Measurements from ENCODE around the gene BRCA2. TPM values are rescaled to one million over a fixed set of nuclear protein-coding genes. Genes with fewer than 3 reads are reported as not detected.
A peak's percentile ranks its signal among the peaks of the same experiment; 100 is the strongest.

BRCA2 gene
- total and polyA plus RNA-seq, 3 experiments from 2014 or later = 1.3 to 14.2 (median 12.6) TPM

DNA sequence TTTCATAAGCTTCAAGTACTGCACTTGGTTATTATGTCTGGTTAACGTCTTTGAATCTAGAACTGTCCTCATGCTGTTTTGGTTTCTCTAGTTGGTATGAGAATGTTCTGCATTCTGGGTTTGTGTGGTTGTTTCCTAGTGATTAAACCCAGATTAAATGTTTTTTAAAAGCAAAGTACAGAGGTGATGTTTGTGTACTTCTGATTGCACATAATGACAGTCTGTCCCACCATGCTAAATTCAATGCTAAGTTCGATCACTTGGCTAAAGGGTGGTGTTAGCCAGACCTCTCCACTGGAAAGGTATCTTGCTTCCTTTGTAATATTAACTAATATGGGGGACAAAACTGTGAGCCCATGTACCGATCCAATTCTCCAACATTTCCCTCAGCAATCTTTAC, 98.0 kb downstream of the BRCA2 start:
- Histone ChIP-seq H3K36me3 (ENCODE audit: insufficient read depth, low read length) (no peaks in the 10 kb centered on the region), H3K27me3 (ENCODE audit: insufficient read depth, low read length, poor library complexity, severe bottlenecking) (no peaks in the 10 kb centered on the region), H3K4me1 (ENCODE audit: insufficient read depth, low read length) (peaks cover 3% of the 10 kb centered on the region), H3K27ac (ENCODE audit: low read depth, low read length) (no peak overlapping the region), H3K4me3 (ENCODE audit: low read length) (no peak overlapping the region), H3K9me3 (ENCODE audit: low read length) (no peaks in the 10 kb centered on the region)
- Mint-ChIP-seq H3K9me3 (peaks cover 0 to 2% (median 0%) of the 10 kb centered on the region in 5 donors), H3K36me3 (peaks cover 6 to 48% (median 7%) of the 10 kb centered on the region in 3 donors), H3K27ac (peak overlapping the region in 1 of 8 donors; percentile 17), H3K4me3 (no peak overlapping the region), H3K4me1 (peaks cover 26 to 58% (median 31%) of the 10 kb centered on the region in 3 donors), H3K27me3 (peaks cover 0 to 2% of the 10 kb centered on the region in 2 donors)
- DNase-seq = no peak
- ChIA-PET CTCF (no interaction called here), POLR2A (no interaction called here)

DNA sequence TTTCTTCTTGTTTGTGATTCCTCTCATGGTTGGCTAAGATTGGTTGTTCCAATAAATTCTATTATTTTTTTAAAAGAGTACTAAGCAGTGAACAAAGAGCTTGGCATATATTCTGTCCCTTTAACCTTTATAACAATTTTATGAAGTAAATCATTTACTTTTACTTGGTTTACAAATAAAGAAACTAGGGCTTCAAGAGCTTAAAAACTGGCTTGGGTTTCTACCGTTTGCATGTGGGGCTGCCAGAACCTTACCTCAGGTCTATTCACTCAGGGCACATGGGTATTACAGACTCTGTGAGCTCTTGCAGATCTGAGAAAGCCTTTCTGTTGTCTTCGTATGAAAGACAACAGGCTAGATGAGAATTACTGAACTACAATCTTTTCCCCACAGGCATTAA, 99.3 kb downstream of the BRCA2 start:
- DNase-seq = no peak
- peaks cover 9 to 48% (median 11%) of the 10 kb centered on the region in 3 donors for H3K36me3 Mint-ChIP-seq
- no peak overlapping the region for H3K4me3 Mint-ChIP-seq
- ChIA-PET CTCF (interaction anchor here (1.1 to 1.6 kb wide), 2 partner anchors 9 to 17 kb away, joined by 4 to 7 read pairs; no protein-coding TSS in a partner anchor), POLR2A (no interaction called here)
- H3K27me3 ChIP-seq (ENCODE audit: insufficient read depth, low read length, poor library complexity, severe bottlenecking) = no peaks in the 10 kb centered on the region
- no peaks in the 10 kb centered on the region for H3K4me1 ChIP-seq (ENCODE audit: insufficient read depth, low read length)
- H3K4me3 ChIP-seq (ENCODE audit: low read length) = no peak overlapping the region
- peaks cover 0 to 2% of the 10 kb centered on the region in 2 donors for H3K27me3 Mint-ChIP-seq
- H3K27ac ChIP-seq (ENCODE audit: low read depth, low read length) = no peak overlapping the region
- peaks cover 20 to 51% (median 27%) of the 10 kb centered on the region in 3 donors for H3K4me1 Mint-ChIP-seq
- peaks cover 0 to 3% (median 2%) of the 10 kb centered on the region in 5 donors for H3K9me3 Mint-ChIP-seq
- peak overlapping the region in 1 of 8 donors; percentile 19 for H3K27ac Mint-ChIP-seq
- no peaks in the 10 kb centered on the region for H3K36me3 ChIP-seq (ENCODE audit: insufficient read depth, low read length)
- no peaks in the 10 kb centered on the region for H3K9me3 ChIP-seq (ENCODE audit: low read length)

DNA sequence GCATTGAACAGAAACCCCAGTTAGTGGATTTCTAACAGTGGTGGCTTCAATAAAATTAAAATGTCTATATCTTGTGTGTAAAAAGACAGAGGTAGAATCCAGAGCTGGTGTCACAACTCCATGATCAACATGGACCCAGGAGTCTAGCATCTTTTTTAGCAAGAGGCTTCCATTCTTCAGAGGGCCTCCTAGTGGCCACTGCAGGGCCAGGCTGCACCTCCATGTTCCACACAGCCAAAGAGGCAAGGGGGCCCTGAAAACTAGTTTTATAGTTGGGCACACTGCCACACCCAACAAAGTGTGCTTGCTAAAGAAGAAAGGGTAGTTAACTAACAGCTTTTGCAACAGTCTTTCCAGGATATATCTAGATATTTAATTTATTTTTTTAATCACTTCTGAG, 99.7 kb downstream of the BRCA2 start:
- Mint-ChIP-seq H3K27ac (peak overlapping the region in 1 of 8 donors; percentile 19), H3K27me3 (peaks cover 0 to 2% of the 10 kb centered on the region in 2 donors), H3K9me3 (peaks cover 0 to 3% (median 2%) of the 10 kb centered on the region in 5 donors), H3K4me1 (peaks cover 18 to 50% (median 24%) of the 10 kb centered on the region in 3 donors), H3K4me3 (no peak overlapping the region), H3K36me3 (peaks cover 13 to 48% (median 15%) of the 10 kb centered on the region in 3 donors)
- no peaks in the 10 kb centered on the region for H3K9me3 ChIP-seq (ENCODE audit: low read length)
- DNase-seq = no peak
- POLR2A ChIA-PET = interaction anchor here (0.7 kb wide), 1 partner anchor 100 kb away, joined by 3 read pairs; the partner anchor contains the start of genes BRCA2 and ZAR1L
- H3K4me1 ChIP-seq (ENCODE audit: insufficient read depth, low read length) = no peaks in the 10 kb centered on the region
- no peak overlapping the region for H3K4me3 ChIP-seq (ENCODE audit: low read length)
- peaks cover 4% of the 10 kb centered on the region for H3K36me3 ChIP-seq (ENCODE audit: insufficient read depth, low read length)
- no peaks in the 10 kb centered on the region for H3K27me3 ChIP-seq (ENCODE audit: insufficient read depth, low read length, poor library complexity, severe bottlenecking)
- CTCF ChIA-PET = interaction anchor here (1.6 kb wide), 1 partner anchor 9 kb away, joined by 7 read pairs; no protein-coding TSS in a partner anchor
- H3K27ac ChIP-seq (ENCODE audit: low read depth, low read length) = no peak overlapping the region

DNA sequence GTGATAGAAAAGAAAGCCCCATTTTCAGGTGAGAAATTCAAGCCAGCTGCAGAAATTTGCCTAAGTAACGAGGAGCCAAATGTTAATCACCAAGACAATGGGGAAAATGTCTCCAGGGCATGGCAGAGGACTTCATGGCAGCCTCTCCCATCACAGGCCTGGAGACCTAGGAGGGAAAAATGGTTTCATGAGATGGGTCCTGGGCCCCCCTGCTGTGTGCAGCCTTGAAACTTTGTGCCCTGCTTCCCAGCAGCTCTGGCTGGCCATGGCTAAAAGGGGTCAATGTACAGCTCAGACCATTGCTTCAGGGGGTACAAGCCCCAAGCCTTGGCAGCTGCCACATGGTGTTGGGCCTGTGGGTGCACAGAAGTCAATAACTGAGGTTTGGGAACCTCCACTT, 102.7 kb downstream of the BRCA2 start:
- Mint-ChIP-seq H3K4me3 (no peak overlapping the region), H3K27ac (peak overlapping the region in 2 of 8 donors; percentile 22 to 68), H3K36me3 (peaks cover 15 to 49% (median 25%) of the 10 kb centered on the region in 3 donors), H3K4me1 (peaks cover 27 to 51% (median 31%) of the 10 kb centered on the region in 3 donors), H3K27me3 (peaks cover 0 to 2% of the 10 kb centered on the region in 2 donors), H3K9me3 (peaks cover 0 to 3% (median 2%) of the 10 kb centered on the region in 5 donors)
- Histone ChIP-seq H3K27me3 (ENCODE audit: insufficient read depth, low read length, poor library complexity, severe bottlenecking) (no peaks in the 10 kb centered on the region), H3K9me3 (ENCODE audit: low read length) (no peaks in the 10 kb centered on the region), H3K36me3 (ENCODE audit: insufficient read depth, low read length) (peaks cover 6% of the 10 kb centered on the region), H3K4me3 (ENCODE audit: low read length) (no peak overlapping the region), H3K27ac (ENCODE audit: low read depth, low read length) (no peak overlapping the region), H3K4me1 (ENCODE audit: insufficient read depth, low read length) (no peaks in the 10 kb centered on the region)
- CTCF ChIA-PET = no interaction called here
- POLR2A ChIA-PET = interaction anchor here (0.6 kb wide), 1 partner anchor 27 kb away, joined by 3 read pairs; no protein-coding TSS in a partner anchor
- no peak for DNase-seq

DNA sequence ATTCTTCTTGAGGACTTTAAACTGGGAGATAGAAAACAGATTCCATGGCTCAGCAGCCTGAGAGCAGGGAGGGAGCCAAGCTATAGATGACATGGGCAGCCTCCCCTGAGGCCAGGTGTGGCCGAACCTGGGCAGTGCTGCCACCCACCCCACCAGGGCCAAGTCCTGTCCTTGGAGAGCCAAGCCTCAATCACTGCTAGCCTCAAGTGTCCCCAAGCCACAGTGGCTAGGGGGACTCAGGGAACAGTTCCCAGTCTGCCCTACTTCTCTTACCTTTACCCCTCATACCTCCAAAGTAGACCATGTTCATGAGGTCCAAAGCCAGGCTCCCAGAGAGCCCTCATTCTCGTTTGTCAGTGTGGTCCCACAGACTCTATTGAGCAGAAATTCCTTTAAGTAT, 104.6 kb downstream of the BRCA2 start:
- H3K36me3 ChIP-seq (ENCODE audit: insufficient read depth, low read length) = peaks cover 11% of the 10 kb centered on the region
- no peak overlapping the region for H3K4me3 ChIP-seq (ENCODE audit: low read length)
- POLR2A ChIA-PET = no interaction called here
- no peak for DNase-seq
- CTCF ChIA-PET = no interaction called here
- H3K27me3 Mint-ChIP-seq = peaks cover 0 to 2% of the 10 kb centered on the region in 2 donors
- no peak overlapping the region for H3K4me3 Mint-ChIP-seq
- H3K27ac ChIP-seq (ENCODE audit: low read depth, low read length) = no peak overlapping the region
- H3K9me3 Mint-ChIP-seq = peaks cover 0 to 3% (median 2%) of the 10 kb centered on the region in 5 donors
- H3K27ac Mint-ChIP-seq = no peak overlapping the region
- no peaks in the 10 kb centered on the region for H3K27me3 ChIP-seq (ENCODE audit: insufficient read depth, low read length, poor library complexity, severe bottlenecking)
- H3K9me3 ChIP-seq (ENCODE audit: low read length) = no peaks in the 10 kb centered on the region
- peaks cover 13% of the 10 kb centered on the region for H3K4me1 ChIP-seq (ENCODE audit: insufficient read depth, low read length)
- H3K4me1 Mint-ChIP-seq = peaks cover 36 to 60% (median 47%) of the 10 kb centered on the region in 3 donors
- H3K36me3 Mint-ChIP-seq = peaks cover 15 to 51% (median 26%) of the 10 kb centered on the region in 3 donors

DNA sequence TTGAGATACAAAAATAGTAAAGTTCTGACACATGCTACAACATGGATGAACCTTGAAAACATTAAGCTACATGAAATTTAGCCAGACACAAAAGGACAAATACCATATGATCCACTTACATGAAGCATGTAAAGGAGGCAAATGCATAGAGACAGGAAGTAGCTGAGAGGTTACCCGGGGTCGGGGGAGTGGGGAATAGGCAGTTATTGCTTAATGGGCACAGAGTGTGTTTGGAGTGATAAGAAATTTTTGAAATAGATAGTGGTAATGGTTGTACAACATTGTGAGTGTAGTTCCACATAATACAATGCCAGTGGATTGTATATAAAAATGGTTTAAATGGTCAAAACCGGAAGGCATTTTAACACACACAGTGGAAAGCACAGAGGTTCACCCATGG, 108.3 kb downstream of the BRCA2 start:
- H3K4me3 Mint-ChIP-seq = peak overlapping the region in 4 of 7 donors; percentile 2 to 73 (median 2)
- no peak for DNase-seq
- ChIA-PET POLR2A (interaction anchor here (0.6 to 2.6 kb wide), 2 partner anchors 106 to 109 kb away, joined by 3 to 8 read pairs; partner anchors contain the start of genes BRCA2 and ZAR1L), CTCF (interaction anchor here (1.3 to 2.2 kb wide), 2 partner anchors 9 to 19 kb away, joined by 4 to 7 read pairs; no protein-coding TSS in a partner anchor)
- Histone ChIP-seq H3K4me3 (ENCODE audit: low read length) (no peak overlapping the region), H3K27ac (ENCODE audit: low read depth, low read length) (no peak overlapping the region), H3K27me3 (ENCODE audit: insufficient read depth, low read length, poor library complexity, severe bottlenecking) (no peaks in the 10 kb centered on the region), H3K4me1 (ENCODE audit: insufficient read depth, low read length) (peaks cover 27% of the 10 kb centered on the region), H3K9me3 (ENCODE audit: low read length) (no peaks in the 10 kb centered on the region), H3K36me3 (ENCODE audit: insufficient read depth, low read length) (peaks cover 11% of the 10 kb centered on the region)
- H3K4me1 Mint-ChIP-seq = peaks cover 50 to 65% (median 58%) of the 10 kb centered on the region in 3 donors
- peaks cover 0 to 3% (median 0%) of the 10 kb centered on the region in 5 donors for H3K9me3 Mint-ChIP-seq
- no peaks in the 10 kb centered on the region for H3K27me3 Mint-ChIP-seq
- peak overlapping the region in 5 of 8 donors; percentile 18 to 85 (median 29) for H3K27ac Mint-ChIP-seq
- peaks cover 9 to 64% (median 21%) of the 10 kb centered on the region in 3 donors for H3K36me3 Mint-ChIP-seq

DNA sequence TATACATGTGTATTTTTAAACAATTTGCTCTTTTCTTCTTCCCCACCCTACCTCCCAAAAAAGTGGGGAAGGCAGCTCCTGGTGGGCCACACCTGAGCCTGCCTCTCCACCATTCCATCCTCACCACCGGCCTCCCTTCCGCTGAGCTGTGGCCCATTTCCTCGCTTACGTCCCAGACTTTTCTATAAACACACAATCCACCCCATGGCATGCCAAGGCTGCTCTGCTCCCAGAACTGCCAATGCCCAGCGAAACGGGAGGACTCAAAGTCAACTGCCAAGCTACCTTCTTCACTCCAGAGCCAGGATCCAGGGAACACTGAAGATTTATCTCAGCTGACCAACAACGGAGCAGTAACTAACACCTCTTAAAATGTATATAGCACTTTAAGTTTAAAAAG, 109.8 kb downstream of the BRCA2 start:
- Mint-ChIP-seq H3K27me3 (no peaks in the 10 kb centered on the region), H3K4me1 (peaks cover 52 to 63% (median 63%) of the 10 kb centered on the region in 3 donors), H3K36me3 (peaks cover under 1 to 51% (median 12%) of the 10 kb centered on the region in 3 donors), H3K27ac (peak overlapping the region in 7 of 8 donors; percentile 0 to 94 (median 73)), H3K4me3 (peak overlapping the region; percentile 43 to 95 (median 79)), H3K9me3 (no peaks in the 10 kb centered on the region)
- DNase-seq = no peak
- Histone ChIP-seq H3K4me3 (ENCODE audit: low read length) (peak overlapping the region; percentile 84), H3K4me1 (ENCODE audit: insufficient read depth, low read length) (peaks cover 36% of the 10 kb centered on the region), H3K36me3 (ENCODE audit: insufficient read depth, low read length) (peaks cover 5% of the 10 kb centered on the region), H3K27ac (ENCODE audit: low read depth, low read length) (no peak overlapping the region), H3K9me3 (ENCODE audit: low read length) (no peaks in the 10 kb centered on the region), H3K27me3 (ENCODE audit: insufficient read depth, low read length, poor library complexity, severe bottlenecking) (no peaks in the 10 kb centered on the region)
- CTCF ChIA-PET = interaction anchor here (1.1 to 2.2 kb wide), 3 partner anchors 10 to 17 kb away, joined by 3 to 7 read pairs (median 3); no protein-coding TSS in a partner anchor
- POLR2A ChIA-PET = interaction anchor here (2.6 kb wide), 1 partner anchor 110 kb away, joined by 8 read pairs; the partner anchor contains the start of genes BRCA2 and ZAR1L

Measured in CD8-positive, alpha-beta memory T cell (primary cell).